ENCODE results near the gene FRYL. TPM values are rescaled to one million over a fixed set of nuclear protein-coding genes. Genes with fewer than 3 reads are reported as not detected.

Gene FRYL
- total RNA-seq, 1 experiment from 2014 or later = 29.9 TPM

DNA sequence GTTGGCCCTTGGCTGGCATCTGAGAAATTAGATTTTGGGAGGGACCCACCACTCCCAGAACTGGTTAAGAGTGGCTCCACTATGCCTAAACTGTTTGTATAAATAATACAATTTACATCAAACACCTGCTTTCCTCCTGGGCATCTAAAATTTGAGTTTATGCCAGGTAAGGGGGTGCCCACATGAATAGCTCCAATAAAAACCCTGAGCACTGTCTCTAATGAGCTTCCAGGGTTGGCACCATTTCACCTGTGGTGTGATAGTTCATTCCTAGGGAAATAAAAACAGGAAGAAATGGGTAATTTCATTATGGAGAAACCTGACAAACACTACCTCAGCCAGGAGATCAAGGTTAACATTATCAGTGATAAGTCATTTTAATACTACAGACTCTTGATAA is 119.7 kb downstream of the FRYL start:
- Histone ChIP-seq H3K36me3 (ENCODE audit: low read depth, low read length) (no peaks in the 10 kb centered on the region), H3K27ac (ENCODE audit: low read length) (no peak overlapping the region), H3K9ac (ENCODE audit: low read length) (no peak overlapping the region), H3K4me3 (ENCODE audit: low read length) (no peak overlapping the region), H3F3A (ENCODE audit: low read length, unreplicated experiment) (no peaks in the 10 kb centered on the region), H3K9me2 (replicated peaks; ENCODE audit: low read length) (no peaks in the 10 kb centered on the region), H3K4me1 (ENCODE audit: insufficient read depth, low read length) (peaks cover 7% of the 10 kb centered on the region), H3K4me2 (ENCODE audit: low read length) (no peak overlapping the region), H3K9me3 (ENCODE audit: low read length) (no peaks in the 10 kb centered on the region), H2AFZ (ENCODE audit: low read length) (no peak overlapping the region), H3K79me2 (ENCODE audit: low read length) (peaks cover 30% of the 10 kb centered on the region), H4K20me1 (ENCODE audit: low read length) (peaks cover 8% of the 10 kb centered on the region; the same call in 1 of the 2 replicates), H3K27me3 (ENCODE audit: low read length) (no peaks in the 10 kb centered on the region)
- CTCF ChIA-PET = no interaction called here
- no TSS peak for BruUV-seq (replicated peaks)
- no peak for ATAC-seq
- TF ChIP-seq EZH2 (IDR thresholded peaks at IDR 0.05; ENCODE audit: low read length, unreplicated experiment) (no peak), CTCF (conservative IDR thresholded peaks at IDR 0.05; ENCODE audit: low read depth, low read length) (no peak), EZH2phosphoT487 (IDR thresholded peaks at IDR 0.05; ENCODE audit: borderline replicate concordance, low read length) (no peak)
- intact Hi-C loops (cut with micrococcal nuclease) = no loop called here
- POLR2A ChIA-PET (ENCODE audit: unreplicated experiment) = no interaction called here
- DNase-seq = no peak

GRCh38 chr4:48654015-48654664 is 125.9 kb downstream of the FRYL start:
- Histone ChIP-seq H3K4me1 (ENCODE audit: insufficient read depth, low read length) (no peaks in the 10 kb centered on the region), H3K9me2 (replicated peaks; ENCODE audit: low read length) (no peaks in the 10 kb centered on the region), H3K36me3 (ENCODE audit: low read depth, low read length) (no peaks in the 10 kb centered on the region), H3K27me3 (ENCODE audit: low read length) (no peaks in the 10 kb centered on the region), H2AFZ (ENCODE audit: low read length) (no peak overlapping the region), H4K20me1 (ENCODE audit: low read length) (no peaks in the 10 kb centered on the region), H3K4me3 (ENCODE audit: low read length) (no peak overlapping the region), H3K9me3 (ENCODE audit: low read length) (no peaks in the 10 kb centered on the region), H3K27ac (ENCODE audit: low read length) (no peak overlapping the region), H3K79me2 (ENCODE audit: low read length) (0 out of 2 replicates have a peak, but pooled peaks cover 5% of the 10 kb centered on the region), H3K9ac (ENCODE audit: low read length) (no peak overlapping the region), H3F3A (ENCODE audit: low read length, unreplicated experiment) (no peaks in the 10 kb centered on the region), H3K4me2 (ENCODE audit: low read length) (no peak overlapping the region)
- intact Hi-C loops (cut with micrococcal nuclease) = no loop called here
- BruUV-seq (replicated peaks) = no TSS peak
- ATAC-seq = no peak
- TF ChIP-seq EZH2phosphoT487 (IDR thresholded peaks at IDR 0.05; ENCODE audit: borderline replicate concordance, low read length) (no peak), EZH2 (IDR thresholded peaks at IDR 0.05; ENCODE audit: low read length, unreplicated experiment) (no peak), CTCF (conservative IDR thresholded peaks at IDR 0.05; ENCODE audit: low read depth, low read length) (no peak)
- ChIA-PET CTCF (no interaction called here), POLR2A (ENCODE audit: unreplicated experiment) (no interaction called here)
- DNase-seq = no peak

DNA sequence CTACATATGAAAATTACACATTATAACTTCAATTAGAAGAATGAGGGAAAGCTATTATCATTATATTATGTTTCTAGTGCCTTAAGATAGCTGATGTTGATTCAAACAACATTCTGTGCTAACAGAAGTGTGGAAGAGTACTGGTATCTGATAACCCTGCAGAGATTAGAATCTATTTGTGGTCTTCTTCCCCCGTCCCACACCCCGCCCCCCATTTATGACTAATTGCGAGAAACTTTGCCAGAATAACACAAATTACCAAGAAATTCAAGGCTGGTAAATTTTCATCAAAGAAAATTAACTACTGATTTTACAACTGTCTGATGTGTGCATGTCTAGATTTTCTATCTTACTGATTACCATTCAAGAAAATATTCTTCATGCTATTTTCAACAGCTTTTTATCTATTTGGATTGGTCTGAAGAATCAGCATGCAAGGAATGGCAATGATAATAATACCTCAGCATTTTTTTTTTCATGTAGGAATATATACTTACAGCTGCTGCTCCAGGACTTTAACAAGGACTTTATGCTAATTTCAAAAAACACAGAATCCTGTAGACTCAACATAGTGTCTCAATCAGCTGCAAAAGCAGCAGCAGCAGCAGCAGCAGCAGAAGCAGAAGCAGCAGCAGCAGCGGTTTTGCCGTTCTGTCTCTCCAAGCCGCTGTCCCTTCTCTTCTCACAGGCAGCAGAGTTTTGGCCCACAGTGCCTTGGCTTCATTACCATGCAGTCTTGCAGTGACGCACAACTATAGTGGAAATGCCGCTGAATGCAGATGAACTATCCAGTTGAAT is 126.7 kb downstream of the FRYL start:
- no peak for ATAC-seq
- Histone ChIP-seq H3K4me1 (ENCODE audit: insufficient read depth, low read length) (no peaks in the 10 kb centered on the region), H3K4me2 (ENCODE audit: low read length) (no peak overlapping the region), H3K9ac (ENCODE audit: low read length) (no peak overlapping the region), H3K79me2 (ENCODE audit: low read length) (0 out of 2 replicates have a peak, but pooled peaks cover 5% of the 10 kb centered on the region), H3K27me3 (ENCODE audit: low read length) (no peaks in the 10 kb centered on the region), H3K4me3 (ENCODE audit: low read length) (no peak overlapping the region), H4K20me1 (ENCODE audit: low read length) (no peaks in the 10 kb centered on the region), H3K27ac (ENCODE audit: low read length) (no peak overlapping the region), H3K9me2 (replicated peaks; ENCODE audit: low read length) (no peaks in the 10 kb centered on the region), H2AFZ (ENCODE audit: low read length) (no peak overlapping the region), H3F3A (ENCODE audit: low read length, unreplicated experiment) (no peaks in the 10 kb centered on the region), H3K9me3 (ENCODE audit: low read length) (no peaks in the 10 kb centered on the region), H3K36me3 (ENCODE audit: low read depth, low read length) (no peaks in the 10 kb centered on the region)
- TF ChIP-seq EZH2phosphoT487 (IDR thresholded peaks at IDR 0.05; ENCODE audit: borderline replicate concordance, low read length) = no peak
- TF ChIP-seq EZH2 (IDR thresholded peaks at IDR 0.05; ENCODE audit: low read length, unreplicated experiment) = no peak
- TF ChIP-seq CTCF (conservative IDR thresholded peaks at IDR 0.05; ENCODE audit: low read depth, low read length) = no peak
- no TSS peak for BruUV-seq (replicated peaks)
- ChIA-PET CTCF (no interaction called here), POLR2A (ENCODE audit: unreplicated experiment) (no interaction called here)
- intact Hi-C loops (cut with micrococcal nuclease) = no loop called here
- no peak for DNase-seq

All from PC-3 (cell line).